Activated CD8-positive, alpha-beta T cell treated with anti-CD3 and anti-CD28 coated beads for 36 hours (primary cell): ENCODE data around the gene ADAMTS17. TPM values are rescaled to one million over a fixed set of nuclear protein-coding genes. Genes with fewer than 3 reads are reported as not detected.

Experiments
- ATAC-seq: fragments of 200-7000 bp; cut with Tn5 transposase; one replicate; pipeline ENCODE4 v1.10.0; 2021; ENCODE audit warnings: mild to moderate bottlenecking, moderate library complexity
- CTCF ChIA-PET: fragments of 350-600 bp; sonication (Branson Sonifier 250); formaldehyde crosslinking; loops from one replicate; lab custom pipeline; 2021; ENCODE audit warnings: antibody characterized with exemption; lab: Charles Lee
- POLR2A ChIA-PET: fragments of 350-600 bp; sonication (Branson Sonifier 250); formaldehyde crosslinking; loops from one replicate; lab custom pipeline; 2021; ENCODE audit warnings: antibody characterized with exemption; lab: Charles Lee
- DNase-seq: peaks from one replicate; pipeline ENCODE4 v3.0.0-alpha.2; 2020
- H3K27ac Mint-ChIP-seq: one replicate; pipeline ENCODE4 v1.8.0; 2021; ENCODE audit warnings: mild to moderate bottlenecking, mixed read lengths
- H3K27me3 Mint-ChIP-seq: one replicate; pipeline ENCODE4 v1.8.0; 2021; ENCODE audit warnings: mixed read lengths
- H3K36me3 Mint-ChIP-seq: one replicate; pipeline ENCODE4 v1.8.0; 2021; ENCODE audit warnings: low read depth, mixed read lengths
- H3K4me1 Mint-ChIP-seq: one replicate; pipeline ENCODE4 v1.8.0; 2021; ENCODE audit warnings: low read depth, mixed read lengths
- H3K4me3 Mint-ChIP-seq: one replicate; pipeline ENCODE4 v1.8.0; 2021; ENCODE audit warnings: mild to moderate bottlenecking, moderate library complexity, mixed read lengths
- H3K9me3 Mint-ChIP-seq: one replicate; pipeline ENCODE4 v1.8.0; 2021; ENCODE audit warnings: mixed read lengths
- intact Hi-C: fragments of 100-400 bp; cut with micrococcal nuclease; formaldehyde crosslinking; loops from one replicate; pipeline ENCODE4 v1.10.0; 2022
- total RNA-seq, 2 experiments: library from RNA; stranded (reverse); gene quantifications; one replicate each; pipeline ENCODE4 v1.2.3, GENCODE V29; 2021
- TF ChIP-seq, protein P1 (sequence below): fragments of 200-600 bp; IDR thresholded peaks from one replicate; pipeline ENCODE4 v1.8.0; 2022; ENCODE audit warnings: antibody characterized with exemption, mild to moderate bottlenecking

Gene ADAMTS17
- total RNA-seq, 2 experiments from 2014 or later, result 0.60 to 1.5 TPM

DNA sequence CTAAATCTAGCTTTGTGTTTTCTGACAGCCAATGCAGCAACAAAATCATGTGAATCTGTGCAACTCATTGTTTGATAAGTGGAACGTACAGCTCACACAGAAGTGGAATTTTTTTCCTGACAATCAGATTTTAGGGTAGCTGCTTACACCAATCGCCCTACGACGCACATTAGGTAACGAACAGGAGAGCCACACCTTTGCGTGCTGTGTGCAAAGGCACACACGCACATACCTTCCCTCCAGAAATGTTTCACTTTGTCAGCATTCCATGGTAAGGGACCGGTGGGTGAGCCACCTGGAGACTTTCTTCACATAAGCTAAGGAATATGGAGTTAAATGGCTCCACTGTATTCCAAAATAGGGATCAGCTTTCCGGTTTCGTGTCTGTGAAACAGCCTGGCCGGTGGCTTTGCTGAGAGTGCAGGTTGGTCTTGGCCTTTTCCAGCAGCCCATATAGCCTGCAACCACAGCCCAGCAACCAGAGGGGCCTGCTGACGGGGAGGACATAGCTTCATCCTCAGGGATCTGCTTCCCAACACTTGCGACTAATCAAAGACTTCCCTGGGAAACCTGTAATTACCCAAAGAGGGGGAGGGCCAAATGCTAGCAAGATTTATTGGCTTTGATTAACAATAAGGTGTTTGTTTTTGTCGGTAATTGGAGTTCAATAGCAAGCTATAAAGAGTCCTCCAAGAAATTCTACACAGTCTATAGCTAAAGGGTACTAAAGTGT lies 145.3 kb downstream of the ADAMTS17 start:
- TF ChIP-seq, protein P1, sequence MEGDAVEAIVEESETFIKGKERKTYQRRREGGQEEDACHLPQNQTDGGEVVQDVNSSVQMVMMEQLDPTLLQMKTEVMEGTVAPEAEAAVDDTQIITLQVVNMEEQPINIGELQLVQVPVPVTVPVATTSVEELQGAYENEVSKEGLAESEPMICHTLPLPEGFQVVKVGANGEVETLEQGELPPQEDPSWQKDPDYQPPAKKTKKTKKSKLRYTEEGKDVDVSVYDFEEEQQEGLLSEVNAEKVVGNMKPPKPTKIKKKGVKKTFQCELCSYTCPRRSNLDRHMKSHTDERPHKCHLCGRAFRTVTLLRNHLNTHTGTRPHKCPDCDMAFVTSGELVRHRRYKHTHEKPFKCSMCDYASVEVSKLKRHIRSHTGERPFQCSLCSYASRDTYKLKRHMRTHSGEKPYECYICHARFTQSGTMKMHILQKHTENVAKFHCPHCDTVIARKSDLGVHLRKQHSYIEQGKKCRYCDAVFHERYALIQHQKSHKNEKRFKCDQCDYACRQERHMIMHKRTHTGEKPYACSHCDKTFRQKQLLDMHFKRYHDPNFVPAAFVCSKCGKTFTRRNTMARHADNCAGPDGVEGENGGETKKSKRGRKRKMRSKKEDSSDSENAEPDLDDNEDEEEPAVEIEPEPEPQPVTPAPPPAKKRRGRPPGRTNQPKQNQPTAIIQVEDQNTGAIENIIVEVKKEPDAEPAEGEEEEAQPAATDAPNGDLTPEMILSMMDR, result no peak
- no peak for ATAC-seq
- Mint-ChIP-seq H3K9me3 (no peaks in the 10 kb centered on the region), H3K36me3 (no peaks in the 10 kb centered on the region), H3K27ac (no peak overlapping the region), H3K27me3 (no peaks in the 10 kb centered on the region), H3K4me1 (peaks cover 8% of the 10 kb centered on the region), H3K4me3 (no peak overlapping the region)
- intact Hi-C loops, result no loop called here
- ChIA-PET CTCF (interaction anchor here (1.3 to 1.4 kb wide), 2 partner anchors 14 to 154 kb away, joined by 3 to 5 read pairs; no protein-coding TSS in a partner anchor), POLR2A (interaction anchor here (0.5 kb wide), 1 partner anchor 325 kb away, joined by 3 read pairs; no protein-coding TSS in a partner anchor)
- no peak for DNase-seq

DNA sequence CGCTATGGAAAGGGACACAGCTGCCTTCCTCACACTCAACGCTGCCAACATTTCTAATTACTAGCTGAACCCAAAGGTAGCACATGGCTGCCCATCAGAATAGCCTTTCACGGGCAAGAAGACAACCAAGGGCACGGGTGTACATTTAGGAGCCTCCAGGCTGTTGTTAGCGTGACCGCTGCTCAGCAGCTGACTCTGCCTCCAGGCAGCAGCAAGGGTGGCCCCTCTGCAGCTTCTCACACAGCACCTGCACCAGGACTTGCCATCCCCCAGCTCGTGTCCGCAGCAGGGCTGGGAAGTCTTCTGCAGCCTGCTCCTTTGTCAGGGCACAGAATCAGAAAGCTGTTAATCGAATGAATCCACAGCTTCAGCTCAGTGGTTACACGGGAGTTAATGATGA lies 146.8 kb downstream of the ADAMTS17 start:
- CTCF ChIA-PET, result interaction anchor here (1.1 to 1.4 kb wide), 2 partner anchors 144 to 155 kb away, joined by 3 to 4 read pairs; no protein-coding TSS in a partner anchor

DNA sequence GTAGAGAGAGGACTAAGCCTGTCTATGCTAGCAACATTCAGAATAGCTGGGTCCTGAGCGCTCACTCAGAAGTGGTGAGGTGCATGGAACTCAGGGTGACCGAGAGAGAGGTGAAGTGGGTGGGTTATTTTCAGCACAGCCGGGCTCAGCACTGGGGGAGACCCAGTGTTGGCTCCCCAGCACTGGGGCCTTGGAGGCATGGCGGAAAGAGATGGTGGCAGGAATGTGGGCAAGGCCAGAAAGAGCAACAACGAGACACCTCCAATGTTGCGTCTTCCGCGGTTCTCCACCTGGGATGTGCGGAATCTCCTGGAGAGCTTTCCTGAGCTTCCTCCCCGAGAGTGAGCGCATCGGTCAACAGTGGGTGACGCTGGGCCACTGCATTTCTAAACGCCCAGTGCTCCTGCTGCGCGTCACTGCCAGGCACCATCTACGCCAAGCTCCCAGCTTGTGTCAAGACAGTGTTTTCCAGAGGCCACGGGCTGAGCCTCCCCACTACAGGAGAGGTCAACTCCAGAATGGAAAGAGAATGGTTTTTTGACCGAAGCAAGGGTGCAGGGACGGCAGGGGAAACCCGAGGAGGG lies 148.4 kb downstream of the ADAMTS17 start:
- ATAC-seq (no peak), DNase-seq (no peak)
- intact Hi-C loops, result no loop called here
- ChIA-PET POLR2A (no interaction called here), CTCF (no interaction called here)
- TF ChIP-seq, protein P1, result no peak
- H3K27ac Mint-ChIP-seq, result no peak overlapping the region
- H3K9me3 Mint-ChIP-seq, result no peaks in the 10 kb centered on the region
- no peaks in the 10 kb centered on the region for H3K27me3 Mint-ChIP-seq
- H3K4me1 Mint-ChIP-seq, result no peaks in the 10 kb centered on the region
- H3K4me3 Mint-ChIP-seq, result no peak overlapping the region
- no peaks in the 10 kb centered on the region for H3K36me3 Mint-ChIP-seq

More for the DNA sequence above, 146.8 kb downstream of the ADAMTS17 start:
- H3K27ac Mint-ChIP-seq, result no peak overlapping the region
- intact Hi-C loops, result no loop called here
- no peak for ATAC-seq
- TF ChIP-seq, protein P1, result no peak
- H3K36me3 Mint-ChIP-seq, result no peaks in the 10 kb centered on the region
- no peaks in the 10 kb centered on the region for H3K27me3 Mint-ChIP-seq
- no peak overlapping the region for H3K4me3 Mint-ChIP-seq
- H3K4me1 Mint-ChIP-seq, result no peaks in the 10 kb centered on the region
- DNase-seq, result no peak
- no peaks in the 10 kb centered on the region for H3K9me3 Mint-ChIP-seq
- POLR2A ChIA-PET, result no interaction called here

DNA sequence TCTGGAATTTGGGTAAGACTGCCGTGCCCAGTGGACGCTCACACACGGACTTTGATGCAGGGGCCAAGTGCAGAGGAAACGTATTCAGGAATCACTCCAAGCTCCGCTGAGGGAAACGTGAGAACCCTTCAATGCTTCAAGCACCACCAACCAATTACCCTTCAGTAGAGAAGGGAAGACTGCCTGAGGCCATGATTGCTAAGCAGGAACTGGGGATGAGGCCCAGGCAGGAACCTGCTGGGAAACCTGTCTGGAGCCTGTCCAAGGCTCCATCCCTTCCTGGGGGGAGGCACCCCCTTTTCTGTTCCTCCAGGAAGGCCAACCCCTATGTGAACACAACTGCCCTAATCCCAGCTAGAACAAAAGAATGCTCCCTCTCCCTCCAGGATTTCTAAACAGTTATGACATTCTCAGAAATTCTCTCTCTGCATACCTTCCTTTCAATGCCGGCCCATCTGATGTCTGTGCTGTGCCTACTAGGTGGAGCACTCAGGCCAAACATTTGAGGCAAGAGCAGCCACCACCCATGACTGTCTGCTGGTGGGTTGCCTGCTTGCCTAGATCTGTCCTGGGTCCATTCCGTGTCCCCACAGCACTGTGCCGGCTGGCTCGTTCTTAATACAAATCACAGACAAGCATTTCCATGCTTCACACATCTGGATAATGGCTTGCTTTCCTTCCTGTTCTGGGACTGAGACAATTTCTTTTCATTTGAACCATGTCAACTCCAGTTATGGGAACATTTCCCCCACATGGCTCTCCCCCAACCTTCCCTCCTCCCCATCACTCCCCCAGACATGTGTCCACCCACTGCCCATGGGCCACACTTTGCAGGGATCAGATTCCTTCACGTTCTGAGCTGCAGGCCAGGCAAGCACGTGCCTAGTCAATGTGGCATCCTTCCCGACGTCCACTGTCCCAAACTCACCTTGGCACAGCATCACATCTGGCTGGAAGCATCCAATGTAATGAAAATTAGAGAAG lies 149.4 kb downstream of the ADAMTS17 start:
- DNase-seq, result no peak
- ChIA-PET POLR2A (no interaction called here), CTCF (no interaction called here)
- intact Hi-C loops, result no loop called here
- H3K27ac Mint-ChIP-seq, result no peak overlapping the region
- H3K4me1 Mint-ChIP-seq, result no peaks in the 10 kb centered on the region
- H3K4me3 Mint-ChIP-seq, result no peak overlapping the region
- no peak for ATAC-seq
- H3K27me3 Mint-ChIP-seq, result no peaks in the 10 kb centered on the region
- TF ChIP-seq, protein P1, result no peak
- no peaks in the 10 kb centered on the region for H3K9me3 Mint-ChIP-seq
- H3K36me3 Mint-ChIP-seq, result no peaks in the 10 kb centered on the region
